IPS-11a (cell line): ENCODE results near the gene PDLIM7.
"Not testable (repeated sequence)": the region's sequence is repeated elsewhere in the genome, so short reads cannot be mapped to it uniquely, and the experiment has no call there.

Experiments
- H3K4me3 ChIP-seq: one replicate; pipeline ENCODE4 v1.5.1; 2013; ENCODE audit warnings: low read depth, low read length, control low read depth

Gene PDLIM7

GRCh38 chr5:177497292-177498012 lies at the start of gene PDLIM7:
TSS of gene PDLIM7 (minus strand) at chr5:177497604. CDS start at chr5:177496512, 1,092 bp downstream.
- H3K4me3 ChIP-seq: peak within 1 kb of the TSS; percentile 69

- no peak overlapping the region for H3K4me3 ChIP-seq
Observed at GRCh38 chr5:177546258-177546741, 48.9 kb upstream of the PDLIM7 start.

DNA sequence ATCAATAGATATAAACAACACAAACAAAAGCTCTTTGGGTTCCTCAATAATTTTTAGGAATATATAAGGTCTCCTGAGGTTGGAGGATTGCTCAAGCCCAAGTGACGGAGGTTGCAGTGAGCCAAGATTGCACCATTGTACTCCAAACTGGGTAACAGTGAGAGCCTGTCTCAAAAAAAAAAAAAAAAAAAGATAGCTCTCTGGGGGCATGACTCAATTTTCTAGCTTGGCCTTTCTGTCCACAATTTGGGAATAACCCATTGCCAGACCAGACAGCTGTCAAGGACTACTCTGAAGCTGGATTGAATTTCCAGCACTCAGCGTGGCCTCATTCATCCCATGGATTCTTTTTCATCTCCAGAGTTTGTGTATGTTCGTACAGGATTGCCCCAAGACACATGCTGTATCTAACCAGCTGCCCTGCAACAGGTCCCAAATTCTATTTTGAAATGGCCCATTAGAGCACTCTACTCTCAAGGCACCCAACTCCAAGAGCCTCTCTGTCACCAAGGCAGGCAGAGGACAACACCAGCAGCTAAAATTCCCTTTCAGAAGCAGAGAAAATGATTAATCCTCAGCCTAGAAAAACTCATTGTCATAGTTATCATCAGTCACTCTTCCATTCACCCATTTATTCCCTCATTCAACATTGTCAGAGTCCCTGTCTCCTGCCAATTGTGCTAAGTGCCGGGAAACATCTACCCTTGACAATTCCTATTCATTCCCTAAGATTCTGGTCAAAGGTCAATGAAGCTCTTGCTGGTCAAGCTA lies 48.3 kb upstream of the PDLIM7 start:
- no peak overlapping the region for H3K4me3 ChIP-seq

GRCh38 chr5:177542816-177543465 lies 45.5 kb upstream of the PDLIM7 start:
- no peak overlapping the region for H3K4me3 ChIP-seq

- H3K4me3 ChIP-seq: no peak overlapping the region
Observed at GRCh38 chr5:177540438-177540837, 43.0 kb upstream of the PDLIM7 start.

DNA sequence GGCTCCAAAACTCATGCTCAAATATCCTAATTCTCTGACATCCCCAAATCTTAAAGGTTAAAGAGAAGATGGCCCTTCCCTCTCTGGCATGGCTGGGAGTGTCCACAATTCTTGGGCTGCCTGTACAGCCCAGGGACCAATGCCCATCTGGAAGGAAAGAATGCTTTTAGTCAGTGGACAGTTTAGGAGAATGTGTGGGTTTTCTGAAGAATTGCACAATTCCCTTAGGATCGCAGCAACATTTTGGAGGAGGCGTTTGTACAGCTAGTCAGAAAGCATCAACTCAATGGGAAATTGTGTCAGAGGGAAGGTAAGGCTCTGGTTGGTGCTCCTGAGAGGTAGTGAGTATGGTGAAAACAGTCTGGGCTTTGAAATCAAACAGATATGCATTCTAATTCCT lies 42.0 kb upstream of the PDLIM7 start:
- H3K4me3 ChIP-seq: no peak overlapping the region

DNA sequence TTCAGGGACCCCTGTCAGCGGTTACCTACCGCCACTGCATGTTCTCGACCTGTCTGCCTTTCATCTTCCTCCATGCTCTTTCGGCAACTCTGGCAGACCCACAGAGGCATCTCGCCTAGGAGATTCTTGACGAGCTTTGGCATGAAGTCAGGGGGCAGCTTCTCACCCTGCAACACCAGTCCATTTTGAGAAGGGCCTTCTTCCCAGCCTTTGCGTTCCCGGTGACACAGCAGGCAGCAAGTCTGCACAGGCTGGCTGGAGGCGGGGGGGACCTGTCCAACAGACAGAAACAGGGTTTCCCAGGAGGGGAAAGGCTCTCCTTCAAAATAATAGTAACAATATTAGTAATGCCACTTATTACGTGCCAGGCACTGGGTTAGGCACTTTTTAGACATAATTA lies 41.5 kb upstream of the PDLIM7 start:
- H3K4me3 ChIP-seq: no peak overlapping the region

GRCh38 chr5:177537389-177538361 lies 40.3 kb upstream of the PDLIM7 start:
- H3K4me3 ChIP-seq: no peak overlapping the region

- no peak overlapping the region for H3K4me3 ChIP-seq
Observed at GRCh38 chr5:177536386-177536785, 39.0 kb upstream of the PDLIM7 start.

DNA sequence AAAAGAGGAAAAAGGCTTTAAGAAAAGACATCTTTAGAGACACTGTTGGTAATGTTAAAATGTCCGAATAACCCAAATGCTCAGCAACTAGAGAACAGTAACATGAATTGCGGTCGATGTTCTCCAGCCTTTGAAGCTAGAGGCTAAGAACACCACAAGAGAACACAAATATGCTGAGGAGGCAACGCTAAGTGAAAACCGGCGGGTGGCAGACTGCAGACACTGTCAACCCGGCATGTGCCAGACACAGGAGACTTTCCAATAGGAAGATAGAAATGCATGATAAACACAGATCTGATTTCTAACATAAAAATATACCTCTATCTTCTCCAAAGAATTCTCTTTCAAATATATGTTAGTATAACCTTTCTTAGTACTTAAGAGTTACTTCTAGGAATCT lies 37.7 kb upstream of the PDLIM7 start:
- no peak overlapping the region for H3K4me3 ChIP-seq

- H3K4me3 ChIP-seq: not testable (repeated sequence)
Observed at GRCh38 chr5:177534433-177534832, 37.0 kb upstream of the PDLIM7 start.

DNA sequence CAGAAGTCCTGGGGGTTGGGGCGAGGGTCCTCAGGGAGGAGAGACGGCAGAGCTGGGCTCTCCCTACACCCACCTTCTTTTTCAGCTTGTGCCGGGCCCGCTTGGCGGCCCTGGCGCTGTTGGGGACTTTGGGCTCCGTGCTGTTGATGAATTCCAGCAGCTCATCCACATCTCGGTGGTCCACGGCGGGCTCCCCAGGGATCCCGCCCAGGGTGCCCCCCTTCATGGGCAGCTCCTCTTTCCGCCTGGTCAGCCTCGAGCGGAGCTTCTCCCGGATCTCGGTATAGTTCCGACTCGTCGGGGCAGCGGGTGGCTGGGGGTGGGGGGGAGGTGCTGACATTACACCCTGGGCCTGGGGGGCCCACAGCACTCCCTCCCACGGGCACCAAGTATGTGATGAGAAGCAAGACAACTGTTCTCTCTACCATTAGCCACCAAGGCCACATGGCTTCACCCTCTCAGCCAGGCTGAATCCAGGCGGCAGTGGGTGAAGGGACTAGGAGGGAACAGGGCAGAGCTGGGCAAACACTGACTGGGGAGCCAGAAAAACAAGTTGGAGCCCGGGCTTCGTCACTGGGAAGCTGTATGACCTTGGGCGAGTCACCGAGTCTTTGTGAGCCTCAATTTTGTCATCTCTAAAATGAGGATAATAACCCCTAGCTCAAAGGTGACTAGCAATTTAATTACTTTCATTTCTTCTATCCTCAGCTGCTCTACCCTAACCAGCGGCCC lies 34.0 kb upstream of the PDLIM7 start:
- no peak overlapping the region for H3K4me3 ChIP-seq

DNA sequence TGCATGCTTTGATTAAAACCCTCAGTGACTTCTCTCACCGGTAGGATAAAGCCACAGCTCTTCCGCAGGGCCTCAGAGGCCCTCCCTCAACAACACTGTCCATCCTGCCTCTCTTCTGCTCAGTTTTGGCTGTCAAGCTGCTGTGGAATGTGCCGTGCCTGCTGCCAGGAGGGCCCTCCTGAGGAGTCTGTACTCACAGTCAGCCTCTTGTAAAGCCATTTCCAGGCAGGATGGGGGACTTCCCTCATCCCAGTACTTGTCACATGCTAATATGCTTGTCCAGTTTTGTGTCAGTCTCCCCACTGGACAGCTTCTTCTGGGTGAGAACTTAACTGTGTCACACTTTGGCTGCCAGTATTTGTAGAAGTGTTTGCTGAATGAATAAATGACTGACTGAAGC lies 33.2 kb upstream of the PDLIM7 start:
- no peak overlapping the region for H3K4me3 ChIP-seq

GRCh38 chr5:177529247-177530203 lies 32.1 kb upstream of the PDLIM7 start:
- H3K4me3 ChIP-seq: no peak overlapping the region

GRCh38 chr5:177528631-177529030 lies 31.2 kb upstream of the PDLIM7 start:
- H3K4me3 ChIP-seq: no peak overlapping the region

DNA sequence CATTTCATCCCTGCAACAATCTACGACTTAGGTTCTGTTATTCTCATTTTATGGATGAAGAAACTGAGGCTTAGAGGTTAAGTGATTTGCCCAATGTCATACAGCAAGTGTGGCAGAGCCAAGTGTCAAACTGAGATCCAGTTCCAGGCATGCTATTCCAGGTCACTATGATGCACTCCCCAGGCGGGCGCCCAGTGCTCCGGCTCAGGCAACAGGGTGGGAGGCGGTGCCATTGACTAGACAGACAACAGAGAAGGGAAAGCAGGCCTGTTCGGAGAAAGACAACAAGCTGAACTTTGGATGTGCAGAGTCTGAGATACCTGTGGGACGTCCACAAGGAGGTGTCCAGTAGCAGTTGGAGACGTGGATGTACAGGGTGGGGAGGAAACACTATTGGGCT lies 30.2 kb upstream of the PDLIM7 start:
- no peak overlapping the region for H3K4me3 ChIP-seq

- no peak overlapping the region for H3K4me3 ChIP-seq
Observed at GRCh38 chr5:177526791-177527190, 29.4 kb upstream of the PDLIM7 start.

DNA sequence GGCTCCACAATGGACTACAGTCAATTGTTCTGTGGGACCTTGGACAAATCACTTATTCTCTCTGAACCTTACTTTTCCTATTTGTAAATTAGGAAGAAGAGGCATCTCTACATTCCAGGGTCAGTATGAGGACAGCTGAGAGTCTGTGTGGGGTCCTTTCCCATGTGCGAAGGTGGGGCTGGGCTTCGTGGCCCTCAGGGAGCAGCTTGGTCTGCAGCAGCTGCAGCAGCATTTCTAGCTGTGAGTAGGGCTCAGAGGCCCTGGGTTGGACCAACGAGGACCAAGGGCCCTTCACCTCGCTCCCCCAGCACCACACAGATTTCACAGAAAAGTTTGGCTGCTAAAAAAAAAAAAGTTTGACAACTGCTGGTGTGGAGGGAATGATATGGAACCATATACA lies 28.8 kb upstream of the PDLIM7 start:
- H3K4me3 ChIP-seq: no peak overlapping the region
